ENCODE data around the gene DDB1. TPM values are rescaled to one million over a fixed set of nuclear protein-coding genes. Genes with fewer than 3 reads are reported as not detected.

The DDB1 gene
- total RNA-seq, 1 donor from 2014 or later: 234 TPM

DNA sequence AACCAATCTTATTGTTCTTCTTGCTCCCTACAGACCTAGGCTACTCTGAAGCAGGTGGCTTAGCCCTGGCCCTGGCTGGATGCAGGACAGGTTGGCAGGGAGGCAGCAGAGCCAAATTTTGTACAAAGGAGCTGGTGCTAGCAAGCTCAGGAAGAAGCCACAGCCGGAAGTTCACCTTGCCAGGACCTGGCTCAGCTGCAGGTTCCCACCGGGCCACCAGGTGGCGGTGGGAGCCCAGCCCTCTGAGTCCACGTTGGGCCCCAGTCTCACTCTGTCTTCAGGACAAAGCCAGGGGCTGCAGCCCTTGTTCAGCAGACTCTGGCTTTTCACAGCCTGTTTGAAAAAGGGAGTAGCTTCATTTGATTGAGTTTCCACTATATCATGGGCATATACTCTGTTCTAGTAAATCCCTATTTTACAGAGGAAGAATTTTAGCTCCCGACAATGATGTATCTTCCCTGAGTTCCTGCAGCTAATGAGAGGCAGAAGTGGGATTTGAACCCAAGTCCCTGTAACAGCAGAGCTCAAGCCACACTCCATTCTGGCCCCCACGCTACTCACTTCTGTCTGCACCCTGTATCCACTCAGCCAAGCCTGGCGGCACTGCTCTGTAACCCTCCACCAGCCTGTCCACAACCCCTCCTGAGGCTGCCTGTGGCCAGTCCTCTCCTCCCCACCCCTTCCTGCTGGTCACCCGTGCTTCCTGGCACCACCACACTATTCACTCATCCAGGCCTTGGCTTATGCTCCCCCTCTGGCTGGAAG is 3.4 kb upstream of the DDB1 start:
- peak; percentile 74 to 89 for DNase-seq (ENCODE audit: low read depth in 2 of 2)

DNA sequence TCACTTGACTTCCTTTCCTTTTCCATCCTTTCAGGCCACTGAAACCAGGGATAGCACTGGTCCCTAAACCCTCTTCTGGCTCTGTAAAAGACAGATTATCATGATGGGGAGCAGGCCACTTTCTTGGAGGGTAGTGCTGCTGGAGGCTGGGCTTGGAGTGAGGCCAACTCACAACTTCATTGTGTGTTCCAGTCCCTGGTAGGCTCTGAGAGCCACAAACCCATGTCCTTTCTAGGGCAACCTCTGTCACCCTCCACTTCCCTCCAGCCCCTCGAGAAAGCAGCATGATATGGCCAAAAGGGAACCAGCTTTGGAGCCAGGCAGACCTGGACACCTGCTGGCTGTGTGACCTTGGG is 2.4 kb upstream of the DDB1 start:
- DNase-seq (ENCODE audit: low read depth in 2 of 2): no peak

DNA sequence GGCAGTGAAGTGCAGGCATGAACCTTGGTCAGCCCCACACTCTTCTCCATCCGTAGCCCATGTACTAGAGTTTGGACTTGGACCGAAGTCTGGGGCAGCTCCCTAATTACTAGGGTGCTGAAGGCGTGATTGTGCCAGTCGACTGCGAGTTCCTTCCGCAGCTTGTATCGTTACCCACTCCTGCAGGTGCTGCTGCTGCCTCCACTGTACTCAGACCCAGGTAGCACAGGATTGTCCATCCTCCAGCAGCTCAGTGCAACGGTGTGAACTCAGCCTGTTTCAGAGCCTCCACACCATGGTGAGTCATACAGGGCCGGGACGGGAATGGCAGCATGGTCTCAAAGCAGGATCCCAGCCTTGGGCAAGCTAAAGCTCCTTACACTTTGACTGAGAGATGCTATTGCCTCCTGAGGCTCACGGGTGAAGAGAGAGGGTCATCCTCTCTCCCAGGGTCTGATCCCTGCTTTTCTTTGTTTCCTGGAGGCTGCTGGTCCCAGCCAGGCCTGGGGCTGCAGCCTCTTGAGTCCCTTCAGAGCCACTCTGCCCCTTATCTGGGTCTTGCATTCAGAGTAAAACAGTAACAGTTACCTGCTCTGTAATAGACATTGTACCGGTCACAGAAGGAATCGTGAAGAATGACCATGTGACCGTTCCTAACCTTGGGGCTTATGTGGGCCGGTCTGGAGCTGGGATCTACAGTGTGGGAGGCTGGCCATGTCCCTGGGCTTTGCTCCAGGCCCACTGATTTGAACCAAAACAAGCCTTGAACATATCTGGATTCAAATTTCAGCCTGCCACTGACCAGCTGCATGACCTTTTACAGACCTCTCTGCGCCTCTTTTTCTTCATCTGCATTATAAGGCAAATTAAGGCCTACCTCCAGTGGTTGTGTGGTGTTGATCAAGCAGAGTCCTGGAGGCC is 1.8 kb upstream of the DDB1 start:
- DNase-seq (ENCODE audit: low read depth in 2 of 2): no peak

DNA sequence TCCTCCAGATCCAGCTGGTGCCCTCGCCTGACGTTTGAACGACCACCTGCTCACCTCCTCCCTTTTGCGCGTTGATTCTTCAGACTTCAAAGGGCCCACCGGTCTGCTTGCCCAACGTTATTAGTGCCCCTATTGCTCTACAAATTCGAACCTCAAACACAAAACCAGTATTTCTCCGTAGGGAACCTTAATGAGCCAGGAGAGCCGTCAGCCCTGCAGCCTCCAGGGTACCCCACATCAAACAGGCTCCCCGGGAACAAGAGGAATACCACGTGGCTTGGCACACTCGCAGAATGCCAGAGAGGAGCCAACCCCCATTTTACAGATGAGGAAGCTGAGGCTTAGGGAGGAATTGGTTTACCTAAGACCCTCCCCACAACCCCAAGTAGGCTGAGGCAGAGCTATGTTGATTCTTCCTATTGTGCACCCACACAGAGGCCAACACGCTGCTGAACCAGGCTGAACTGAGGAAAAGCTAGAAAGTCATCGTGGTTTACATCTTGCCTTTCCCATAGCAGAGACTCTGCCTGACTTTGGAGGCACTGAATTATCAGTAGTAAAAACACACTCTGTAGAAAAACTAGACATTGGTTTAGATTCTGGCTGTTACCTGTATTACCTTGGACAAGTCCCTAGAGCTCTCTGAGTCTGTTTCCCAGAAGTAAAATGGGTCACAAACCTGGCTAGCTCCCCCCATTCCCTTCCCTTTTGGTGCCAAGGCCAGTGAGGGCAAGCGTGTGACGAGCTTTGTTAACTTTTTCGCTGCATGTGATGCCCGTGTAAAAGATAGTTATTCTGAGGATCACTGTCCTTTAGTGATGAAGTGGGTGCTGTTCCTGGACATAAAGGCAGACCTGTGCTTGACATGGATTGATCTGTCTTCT is 887 bp upstream of the DDB1 start:
- no peak for DNase-seq (ENCODE audit: low read depth in 2 of 2)

DNA sequence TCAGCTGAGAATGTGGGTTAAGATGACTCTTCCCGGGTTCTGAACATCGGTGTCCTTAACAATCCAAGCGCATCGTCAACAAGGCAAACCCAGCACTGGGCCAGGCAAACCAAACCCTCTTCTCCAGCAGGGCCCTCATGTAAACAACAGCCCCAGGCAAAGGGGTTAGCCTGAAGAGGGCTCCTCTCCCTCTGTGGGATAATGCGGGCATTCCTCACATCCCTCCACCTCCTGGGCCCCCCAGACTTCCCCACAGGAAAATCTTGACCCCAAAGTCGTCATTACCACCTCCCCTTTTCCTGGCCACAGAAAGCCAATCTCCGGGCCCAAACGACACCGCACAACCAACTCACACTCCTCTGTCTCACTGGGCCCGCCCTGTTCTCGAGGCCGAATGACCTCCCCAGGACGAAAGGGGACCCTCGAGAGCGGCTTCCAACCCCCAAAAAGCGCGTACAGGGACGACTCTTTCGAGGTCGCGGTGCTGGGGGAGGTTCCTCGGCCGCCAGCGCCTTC is 566 bp downstream of the DDB1 start:
- peak; percentile 38 to 46 for DNase-seq (ENCODE audit: low read depth in 2 of 2)

DNA sequence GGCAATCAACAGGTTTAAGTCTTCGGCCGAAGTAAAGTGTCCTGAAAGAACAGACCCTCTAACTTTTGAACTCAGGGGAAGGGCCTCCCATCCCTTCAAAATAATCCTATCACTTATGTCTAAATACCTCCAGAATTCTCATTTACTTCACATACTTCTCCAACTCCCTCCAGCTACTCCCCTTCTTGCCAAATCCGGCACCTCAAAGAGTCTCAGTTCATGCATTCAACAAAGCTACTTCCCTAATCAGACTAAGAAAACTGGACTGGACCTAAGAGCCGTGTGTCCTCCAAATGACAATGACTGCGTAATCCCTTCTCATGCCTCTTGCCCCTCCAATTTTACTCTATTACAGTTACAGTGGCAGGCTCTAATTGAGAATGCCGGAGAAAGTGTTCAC is 1.3 kb downstream of the DDB1 start:
- DNase-seq (ENCODE audit: low read depth in 2 of 2): no peak

DNA sequence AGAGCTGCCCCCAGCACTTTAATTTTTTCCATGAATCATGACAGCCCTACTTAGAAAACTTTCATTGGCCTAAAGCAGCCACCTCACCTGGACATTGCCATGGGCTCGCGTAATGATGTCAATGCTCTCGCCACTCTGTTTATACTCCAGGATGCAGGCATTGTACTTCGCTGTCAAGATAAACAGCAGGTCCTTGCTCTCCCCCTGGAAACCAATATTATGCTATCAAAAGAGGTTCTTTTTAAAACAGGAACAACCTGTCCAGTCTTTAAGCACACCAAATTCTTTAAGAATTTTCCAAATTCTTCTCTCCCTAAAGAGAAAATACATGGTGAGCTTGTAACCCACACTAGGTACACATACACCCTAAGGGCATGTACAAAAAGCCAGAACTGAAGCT is 3.0 kb downstream of the DDB1 start:
- no peak for DNase-seq (ENCODE audit: low read depth in 2 of 2)

DNA sequence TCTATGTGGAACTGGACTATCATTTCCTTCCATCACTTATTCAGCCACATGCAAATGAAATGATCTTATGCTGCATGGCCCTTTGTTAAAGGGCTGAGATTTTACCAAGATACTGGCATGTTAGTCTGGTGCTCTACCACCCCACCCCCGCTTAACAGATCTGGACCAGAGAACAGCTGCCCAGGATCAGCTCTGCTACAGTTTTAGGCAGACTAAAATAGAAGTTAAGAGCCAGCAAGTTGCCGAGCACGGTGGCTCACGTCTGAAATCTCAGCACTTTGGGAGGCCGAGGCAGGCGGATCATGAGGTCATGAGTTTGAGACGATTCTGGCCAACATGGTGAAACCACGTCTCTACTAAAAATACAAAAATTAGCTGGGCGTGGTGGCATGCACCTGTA is 4.6 kb downstream of the DDB1 start:
- no peak for DNase-seq (ENCODE audit: low read depth in 2 of 2)

DNA sequence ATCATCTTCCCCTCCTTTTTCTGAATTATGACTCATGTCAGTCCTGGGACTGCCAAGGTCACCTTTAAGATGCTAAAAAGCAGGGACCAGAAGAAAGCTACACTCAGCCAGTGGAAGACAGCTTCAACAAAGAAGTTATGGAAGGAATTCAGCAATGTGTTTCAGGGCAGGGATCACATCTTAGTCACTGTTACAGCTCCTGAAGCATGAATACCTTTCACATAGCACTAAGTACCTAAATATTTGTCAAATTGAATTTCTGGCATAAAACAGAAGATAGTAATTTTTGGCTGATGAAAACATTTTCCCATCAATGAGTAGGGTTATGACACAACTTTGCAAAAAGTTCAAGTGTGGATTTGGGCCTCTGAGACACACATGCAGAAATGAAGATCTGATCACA is 5.2 kb downstream of the DDB1 start:
- no peak for DNase-seq (ENCODE audit: low read depth in 2 of 2)

DNA sequence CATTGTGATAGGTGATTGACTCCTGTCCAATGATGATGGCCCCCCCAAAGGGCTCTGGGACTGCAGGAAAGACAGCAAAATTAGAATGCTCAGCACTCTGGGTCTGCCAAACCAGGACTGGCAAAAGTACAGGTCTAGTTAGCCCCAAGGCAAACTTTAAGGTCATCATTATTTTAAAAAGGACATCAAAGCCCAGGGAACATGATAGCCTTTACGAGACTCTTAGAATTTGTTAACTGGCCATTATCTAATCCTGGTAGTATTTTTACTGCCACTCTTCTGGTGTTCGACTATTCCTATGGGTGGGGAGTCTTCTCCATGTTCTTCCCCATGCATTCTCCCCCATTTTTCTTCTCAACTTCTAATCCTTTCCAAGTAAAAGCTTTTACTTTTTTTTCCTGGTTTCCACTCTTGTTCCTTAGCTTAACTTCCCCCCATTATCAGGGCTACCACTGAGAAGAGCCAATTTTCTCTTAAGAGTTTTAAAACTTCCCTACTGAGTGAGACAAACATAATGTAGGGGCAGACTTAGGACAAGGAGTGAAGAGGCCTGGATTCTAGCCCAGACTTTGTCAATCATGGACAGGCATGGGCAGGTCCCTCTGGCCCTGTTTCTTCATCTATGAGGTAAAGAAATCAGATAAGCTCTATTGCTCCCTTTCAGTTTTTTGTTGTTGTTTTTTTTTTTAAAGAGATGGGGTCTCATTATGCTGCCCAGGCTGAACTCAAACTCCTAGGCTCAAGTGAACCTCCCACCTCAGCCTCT is 7.1 kb downstream of the DDB1 start:
- DNase-seq (ENCODE audit: low read depth in 2 of 2): no peak

DNA sequence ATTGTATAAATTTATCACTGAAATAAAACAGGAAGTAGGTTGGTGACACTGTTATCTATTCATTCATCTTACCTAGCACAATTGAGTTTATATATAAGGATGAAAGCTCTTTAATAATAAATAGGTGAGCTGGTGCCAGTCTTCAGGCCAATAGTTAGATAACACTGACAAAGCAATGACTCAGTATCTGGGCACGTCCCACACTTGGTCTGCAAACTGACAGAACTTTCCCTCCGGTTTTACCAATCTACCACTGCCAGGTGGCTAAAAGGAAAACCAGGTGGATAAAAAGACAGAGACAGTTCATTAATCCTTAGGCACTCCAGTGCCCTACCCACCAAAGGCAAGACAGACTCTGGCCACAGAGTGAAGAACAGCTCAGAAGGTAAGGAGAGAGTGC is 17.6 kb downstream of the DDB1 start:
- DNase-seq (ENCODE audit: low read depth in 2 of 2): no peak

DNA sequence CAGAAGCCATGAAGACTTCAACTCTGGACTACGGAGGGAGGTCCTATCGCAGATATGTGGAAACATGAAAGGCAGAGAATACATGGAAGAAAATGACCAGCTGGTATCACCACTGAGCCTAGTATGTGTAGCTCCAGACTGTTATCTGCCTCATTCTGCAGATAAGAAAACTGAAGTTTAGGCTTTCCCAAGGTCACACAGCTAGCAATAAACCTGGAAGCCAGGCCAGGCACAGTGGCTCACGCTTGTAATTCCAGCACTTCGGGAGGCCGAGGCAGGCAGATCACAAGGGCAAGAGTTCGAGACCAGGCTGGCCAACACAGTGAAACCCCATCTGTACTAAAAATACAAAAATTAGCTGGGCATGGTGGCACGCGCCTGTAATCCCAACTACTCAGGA is 22.2 kb downstream of the DDB1 start:
- no peak for DNase-seq (ENCODE audit: low read depth in 2 of 2)

GRCh38 chr11:61309739-61310138 is 23.2 kb downstream of the DDB1 start:
- DNase-seq (ENCODE audit: low read depth in 2 of 2): no peak

- no peak for DNase-seq (ENCODE audit: low read depth in 2 of 2)
These were observed 23.8 kb downstream of the DDB1 start for GRCh38 chr11:61309141-61309540.

DNA sequence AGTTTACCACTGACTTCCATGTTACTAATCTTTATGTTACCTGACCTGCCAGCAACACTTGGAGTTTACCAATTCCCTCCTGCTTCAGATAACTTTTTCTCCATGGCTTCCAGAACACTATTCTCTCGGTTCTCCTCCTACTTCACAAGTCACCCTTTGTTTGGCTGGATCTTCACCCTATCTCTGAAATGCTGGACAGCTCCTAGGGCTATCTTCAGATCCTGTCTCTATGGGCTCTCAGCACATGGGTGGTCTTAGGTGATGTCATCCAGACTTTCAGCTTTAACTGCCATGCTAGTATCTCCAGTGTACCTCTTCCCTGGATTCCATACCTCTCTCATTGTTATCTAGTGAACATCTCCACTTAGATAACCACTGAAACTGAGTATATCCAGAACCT is 25.6 kb downstream of the DDB1 start:
- no peak for DNase-seq (ENCODE audit: low read depth in 2 of 2)

DNA sequence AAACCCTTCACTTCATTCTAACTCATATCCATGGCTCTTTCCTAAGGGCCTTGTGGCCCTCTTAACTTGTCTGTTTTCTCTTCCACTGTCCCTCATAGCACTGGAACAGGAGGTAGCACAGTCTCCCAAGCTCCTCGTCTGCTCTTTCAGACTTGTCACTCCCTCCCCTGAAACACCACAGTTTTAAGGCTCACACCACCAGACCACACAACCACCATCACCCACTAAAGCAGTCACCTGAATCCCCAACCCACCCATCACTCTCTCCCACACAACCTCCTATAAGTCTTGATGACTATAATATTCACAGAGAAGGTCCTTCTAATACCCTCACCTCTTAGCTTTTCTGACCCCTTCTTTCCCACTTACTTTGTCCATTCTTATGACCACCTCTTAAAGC is 26.7 kb downstream of the DDB1 start:
- no peak for DNase-seq (ENCODE audit: low read depth in 2 of 2)

- no peak for DNase-seq (ENCODE audit: low read depth in 2 of 2)
These were observed 27.5 kb downstream of the DDB1 start for GRCh38 chr11:61305417-61305816.

GRCh38 chr11:61303725-61304124 is 29.2 kb downstream of the DDB1 start:
- DNase-seq (ENCODE audit: low read depth in 2 of 2): no peak

GRCh38 chr11:61302550-61302949 is 30.4 kb downstream of the DDB1 start:
- DNase-seq (ENCODE audit: low read depth in 2 of 2): no peak

GRCh38 chr11:61298663-61299244 is 34.2 kb downstream of the DDB1 start:
- DNase-seq (ENCODE audit: low read depth in 2 of 2): no peak

DNA sequence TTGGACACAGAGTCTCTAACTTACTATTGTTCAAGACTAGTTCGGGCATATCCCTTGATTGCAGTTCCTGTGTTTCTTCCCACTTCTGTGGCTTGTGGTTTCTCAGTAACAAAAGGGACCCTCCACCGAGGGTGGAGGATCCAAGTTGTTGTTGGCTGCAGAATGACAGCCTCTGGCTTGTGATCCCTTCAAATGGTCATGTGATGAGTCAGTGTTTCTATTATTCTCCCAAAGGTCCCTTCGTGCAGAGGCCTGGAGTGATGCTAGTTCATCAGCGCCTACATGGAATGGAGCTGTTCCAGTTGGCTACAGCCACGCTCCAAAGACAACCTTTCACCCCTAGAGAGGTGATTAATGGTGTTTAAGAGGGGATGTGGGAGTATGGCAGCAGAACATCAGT is 35.2 kb downstream of the DDB1 start:
- DNase-seq (ENCODE audit: low read depth in 2 of 2): peak; percentile 95 to 96

All from lung microvascular endothelial cell (primary cell).